GM23338 (cell line): ENCODE measurements around the gene TMIGD2. TPM values are rescaled to one million over a fixed set of nuclear protein-coding genes. Genes with fewer than 3 reads are reported as not detected.

Experiments
- ATAC-seq: fragments of 200-7000 bp; cut with Tn5 transposase; 3 replicates; pipeline ENCODE4 v1.9.1; 2020
- DNase-seq: peaks from one replicate; pipeline ENCODE4 v3.0.0-alpha.2; 2015; ENCODE audit warnings: low spot score
- H2AFZ ChIP-seq: fragments of 200-600 bp; sonication (generic); 2 replicates; pipeline ENCODE4 v1.8.0; 2016; ENCODE audit warnings: antibody characterized with exemption, mild to moderate bottlenecking, moderate library complexity
- H3F3A ChIP-seq: fragments of 200-600 bp; sonication (generic); replicated peaks from 2 replicates; pipeline ENCODE4 v1.8.0; 2017; ENCODE audit warnings: antibody characterized with exemption, mixed run types, low read depth
- H3K27ac ChIP-seq: fragments of 200-600 bp; sonication (generic); 2 replicates; pipeline ENCODE4 v1.6.1; 2016; ENCODE audit warnings: low read depth
- H3K27me3 ChIP-seq: fragments of 200-600 bp; sonication (generic); 2 replicates; pipeline ENCODE4 v1.8.0; 2016; ENCODE audit warnings: mild to moderate bottlenecking, mixed run types, moderate library complexity; ENCODE audit not compliant: insufficient read depth
- H3K36me3 ChIP-seq: fragments of 200-600 bp; sonication (generic); 2 replicates; pipeline ENCODE4 v1.8.0; 2016; ENCODE audit warnings: mild to moderate bottlenecking; ENCODE audit not compliant: insufficient read depth
- H3K4me1 ChIP-seq: fragments of 200-600 bp; sonication (generic); 2 replicates; pipeline ENCODE4 v1.8.0; 2016; ENCODE audit warnings: mild to moderate bottlenecking, moderate library complexity; ENCODE audit not compliant: insufficient read depth
- H3K4me2 ChIP-seq: fragments of 200-600 bp; sonication (generic); 2 replicates; pipeline ENCODE4 v1.7.1; 2017; ENCODE audit warnings: mixed run types
- H3K4me3 ChIP-seq: fragments of 200-600 bp; sonication (generic); 2 replicates; pipeline ENCODE4 v1.6.1; 2016; ENCODE audit warnings: mixed run types
- H3K79me2 ChIP-seq: fragments of 200-600 bp; sonication (generic); replicated peaks from 2 replicates; pipeline ENCODE4 v1.8.0; 2017; ENCODE audit warnings: mild to moderate bottlenecking; ENCODE audit not compliant: insufficient read depth
- H3K9me2 ChIP-seq: fragments of 200-600 bp; sonication (generic); 2 replicates; pipeline ENCODE4 v1.8.0; 2017; ENCODE audit not compliant: insufficient read depth
- H4K20me1 ChIP-seq: fragments of 200-600 bp; sonication (generic); replicated peaks from 2 replicates; pipeline ENCODE4 v1.8.0; 2017; ENCODE audit warnings: mild to moderate bottlenecking; ENCODE audit not compliant: insufficient read depth
- H3K27ac Mint-ChIP-seq: 2 replicates; pipeline ENCODE4 v1.8.0; 2020; ENCODE audit warnings: inconsistent platforms, mild to moderate bottlenecking, moderate library complexity, mixed read lengths
- H3K27me3 Mint-ChIP-seq: 3 replicates; pipeline ENCODE4 v1.8.0; 2022; ENCODE audit warnings: low read depth, mild to moderate bottlenecking, moderate library complexity, mixed read lengths, inconsistent platforms; ENCODE audit not compliant: insufficient read depth, poor library complexity
- H3K36me3 Mint-ChIP-seq: 3 replicates; pipeline ENCODE4 v1.8.0; 2021; ENCODE audit warnings: low read depth, mild to moderate bottlenecking, inconsistent platforms, moderate library complexity, mixed read lengths
- H3K4me1 Mint-ChIP-seq: 3 replicates; pipeline ENCODE4 v1.8.0; 2020; ENCODE audit warnings: mild to moderate bottlenecking, inconsistent platforms, mixed read lengths
- H3K4me3 Mint-ChIP-seq: 3 replicates; pipeline ENCODE4 v1.8.0; 2021; ENCODE audit warnings: moderate library complexity, mild to moderate bottlenecking, inconsistent platforms, mixed read lengths
- H3K9me3 Mint-ChIP-seq: 3 replicates; pipeline ENCODE4 v1.8.0; 2020; ENCODE audit warnings: moderate library complexity, mild to moderate bottlenecking, inconsistent platforms, mixed read lengths
- CREB1 ChIP-seq: fragments of 250-450 bp; sonication (Bioruptor Pico); IDR thresholded peaks from 2 replicates; pipeline ENCODE4 v1.5.0; 2020; ENCODE audit warnings: low read depth, mild to moderate bottlenecking, moderate library complexity
- EZH2 ChIP-seq: fragments of 200-600 bp; sonication (generic); IDR thresholded peaks from one replicate; pipeline ENCODE4 v1.8.0; 2017; ENCODE audit warnings: antibody characterized with exemption, mild to moderate bottlenecking, low read depth; ENCODE audit not compliant: unreplicated experiment
- POLR2AphosphoS5 ChIP-seq: IDR thresholded peaks from 2 replicates; pipeline ENCODE4 v1.6.1; 2016; ENCODE audit warnings: antibody characterized with exemption, low read depth
- STAT1 ChIP-seq: IDR thresholded peaks from one replicate; pipeline ENCODE4 v1.6.1; 2016; ENCODE audit warnings: antibody characterized with exemption; ENCODE audit not compliant: unreplicated experiment
- polyA plus RNA-seq: library from polyadenylated mRNA; unstranded; fragments of >200 nt; fragmentation: Nextera tagmentation; extraction: Ambion mirVana; gene quantifications from 2 replicates; pipeline ENCODE4 v1.2.1, GENCODE V29; 2016
- total RNA-seq: library from RNA; depleted of rRNA; stranded (reverse); fragments of >200 nt; shearing (Covaris generic); gene quantifications from 2 replicates; pipeline ENCODE4 v1.2.3, GENCODE V29; 2014
- TF ChIP-seq, protein P1 (sequence below): IDR thresholded peaks from 2 replicates; pipeline ENCODE4 v1.6.1; 2016; ENCODE audit warnings: antibody characterized with exemption
- TF ChIP-seq, protein P2 (sequence below): fragments of 250-450 bp; sonication (Bioruptor Pico); IDR thresholded peaks from 2 replicates; pipeline ENCODE4 v1.5.0; 2020; ENCODE audit warnings: mild to moderate bottlenecking, moderate library complexity
- TF ChIP-seq, protein P3 (sequence below): IDR thresholded peaks from one replicate; pipeline ENCODE4 v1.6.1; 2018; ENCODE audit warnings: antibody characterized with exemption; ENCODE audit not compliant: unreplicated experiment

Gene TMIGD2
- total and polyA plus RNA-seq, 2 experiments from 2014 or later, result 0.76 to 0.79 TPM

DNA sequence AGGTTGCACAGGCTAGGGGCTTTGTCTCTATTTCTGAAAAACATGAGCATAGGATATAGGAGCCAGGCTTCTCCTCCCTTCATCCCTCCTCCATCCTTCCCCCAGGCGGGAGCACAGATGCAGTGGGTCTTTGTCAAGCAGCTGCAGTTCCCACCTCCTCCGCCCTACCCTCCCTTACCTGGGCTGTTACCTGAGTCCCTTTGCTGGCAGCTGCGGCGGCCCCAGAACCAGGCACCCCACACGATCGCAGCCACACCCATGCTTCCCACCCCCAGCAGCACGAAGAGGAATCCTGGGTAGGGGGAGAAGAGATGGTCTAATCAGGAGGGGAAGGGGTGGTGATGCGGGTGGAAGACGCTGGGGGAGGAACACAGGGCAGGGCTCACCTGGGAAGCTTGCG, 7.8 kb downstream of the TMIGD2 start (continued):
- TF ChIP-seq, protein P1, sequence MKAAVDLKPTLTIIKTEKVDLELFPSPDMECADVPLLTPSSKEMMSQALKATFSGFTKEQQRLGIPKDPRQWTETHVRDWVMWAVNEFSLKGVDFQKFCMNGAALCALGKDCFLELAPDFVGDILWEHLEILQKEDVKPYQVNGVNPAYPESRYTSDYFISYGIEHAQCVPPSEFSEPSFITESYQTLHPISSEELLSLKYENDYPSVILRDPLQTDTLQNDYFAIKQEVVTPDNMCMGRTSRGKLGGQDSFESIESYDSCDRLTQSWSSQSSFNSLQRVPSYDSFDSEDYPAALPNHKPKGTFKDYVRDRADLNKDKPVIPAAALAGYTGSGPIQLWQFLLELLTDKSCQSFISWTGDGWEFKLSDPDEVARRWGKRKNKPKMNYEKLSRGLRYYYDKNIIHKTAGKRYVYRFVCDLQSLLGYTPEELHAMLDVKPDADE, result no peak
- TF ChIP-seq POLR2AphosphoS5 (no peak), STAT1 (no peak)

DNA sequence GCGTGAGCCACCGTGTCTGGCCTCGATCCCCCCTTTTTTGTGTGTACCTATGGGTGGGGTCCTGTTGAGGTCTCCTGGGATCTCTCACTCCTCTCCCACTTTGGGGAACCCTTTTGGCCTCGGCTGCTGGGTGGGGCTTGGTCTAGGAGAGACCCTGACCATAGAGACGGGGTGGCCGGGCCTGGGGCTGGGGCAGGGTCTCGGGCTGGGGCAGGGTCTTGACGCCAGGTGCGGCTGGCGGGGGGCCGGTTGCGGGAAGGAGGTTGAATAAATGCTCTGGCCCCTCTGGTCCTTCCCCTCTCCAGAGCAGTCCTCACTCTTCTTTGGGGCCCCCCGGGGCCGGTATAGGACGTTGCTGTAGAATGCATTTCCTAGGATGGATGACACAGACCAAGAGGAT, 9.7 kb downstream of the TMIGD2 start:
- no peak overlapping the region for H3K4me2 ChIP-seq
- no peak overlapping the region for H3K4me3 Mint-ChIP-seq
- no peak for DNase-seq
- no peaks in the 10 kb centered on the region for H3K27me3 ChIP-seq
- H3F3A ChIP-seq, result no peaks in the 10 kb centered on the region
- H3K9me3 Mint-ChIP-seq, result no peaks in the 10 kb centered on the region; the same call in 2 of the 3 replicates
- no peak for ATAC-seq
- no peaks in the 10 kb centered on the region for H3K9me2 ChIP-seq
- H3K27me3 Mint-ChIP-seq, result peaks cover 13% of the 10 kb centered on the region
- no peak overlapping the region for H2AFZ ChIP-seq
- H3K79me2 ChIP-seq, result no peaks in the 10 kb centered on the region
- no peak overlapping the region for H3K27ac ChIP-seq
- H3K4me1 Mint-ChIP-seq, result peaks cover 7% of the 10 kb centered on the region; the same call in 2 of the 3 replicates
- H3K36me3 ChIP-seq, result no peaks in the 10 kb centered on the region
- H4K20me1 ChIP-seq, result no peaks in the 10 kb centered on the region
- no peaks in the 10 kb centered on the region for H3K4me1 ChIP-seq
- no peak overlapping the region for H3K27ac Mint-ChIP-seq
- no peak overlapping the region for H3K4me3 ChIP-seq
- no peak for TF ChIP-seq STAT1
- no peaks in the 10 kb centered on the region for H3K36me3 Mint-ChIP-seq

DNA sequence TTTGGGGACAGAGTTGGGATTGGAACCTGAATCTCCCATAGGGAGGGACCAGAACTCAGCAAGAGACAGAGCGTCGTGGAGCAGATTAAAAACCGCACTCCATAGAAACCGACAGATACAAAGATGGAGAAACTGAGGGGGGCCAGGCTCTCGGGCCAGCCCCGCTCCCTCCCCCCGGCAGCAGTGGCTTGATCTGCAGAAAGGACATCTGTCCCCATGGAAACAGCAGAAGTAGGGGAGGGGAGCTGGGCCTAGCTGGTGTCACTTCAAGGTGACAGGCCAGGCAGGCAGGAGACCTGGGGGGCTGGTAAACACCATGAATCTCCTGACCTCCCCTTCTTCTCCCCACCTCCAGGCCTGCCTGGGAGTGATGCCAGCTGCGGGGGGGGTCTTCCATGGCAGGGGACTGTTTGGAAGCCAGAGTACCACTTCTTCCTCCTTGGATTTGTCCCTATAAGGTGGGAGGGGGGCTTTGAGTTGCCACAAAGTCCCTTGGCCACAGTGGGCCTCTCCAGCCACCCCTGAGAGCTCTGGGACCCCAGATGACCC, 10.9 kb downstream of the TMIGD2 start:
- Histone ChIP-seq H4K20me1 (no peaks in the 10 kb centered on the region), H3K4me3 (no peak overlapping the region), H2AFZ (no peak overlapping the region), H3K27ac (no peak overlapping the region), H3K79me2 (no peaks in the 10 kb centered on the region), H3K36me3 (no peaks in the 10 kb centered on the region), H3K27me3 (no peaks in the 10 kb centered on the region), H3K4me1 (no peaks in the 10 kb centered on the region), H3K9me2 (no peaks in the 10 kb centered on the region), H3F3A (no peaks in the 10 kb centered on the region), H3K4me2 (no peak overlapping the region)
- peaks cover 10% of the 10 kb centered on the region for H3K27me3 Mint-ChIP-seq
- H3K27ac Mint-ChIP-seq, result no peak overlapping the region
- ATAC-seq, result no peak
- H3K4me3 Mint-ChIP-seq, result no peak overlapping the region
- no peaks in the 10 kb centered on the region for H3K36me3 Mint-ChIP-seq
- H3K9me3 Mint-ChIP-seq, result no peaks in the 10 kb centered on the region
- peaks cover 5% of the 10 kb centered on the region; the same call in 1 of the 3 replicates for H3K4me1 Mint-ChIP-seq
- DNase-seq, result no peak
- TF ChIP-seq EZH2 (no peak), CREB1 (CRISPR knock-in tag) (no peak)
- TF ChIP-seq, protein P2, sequence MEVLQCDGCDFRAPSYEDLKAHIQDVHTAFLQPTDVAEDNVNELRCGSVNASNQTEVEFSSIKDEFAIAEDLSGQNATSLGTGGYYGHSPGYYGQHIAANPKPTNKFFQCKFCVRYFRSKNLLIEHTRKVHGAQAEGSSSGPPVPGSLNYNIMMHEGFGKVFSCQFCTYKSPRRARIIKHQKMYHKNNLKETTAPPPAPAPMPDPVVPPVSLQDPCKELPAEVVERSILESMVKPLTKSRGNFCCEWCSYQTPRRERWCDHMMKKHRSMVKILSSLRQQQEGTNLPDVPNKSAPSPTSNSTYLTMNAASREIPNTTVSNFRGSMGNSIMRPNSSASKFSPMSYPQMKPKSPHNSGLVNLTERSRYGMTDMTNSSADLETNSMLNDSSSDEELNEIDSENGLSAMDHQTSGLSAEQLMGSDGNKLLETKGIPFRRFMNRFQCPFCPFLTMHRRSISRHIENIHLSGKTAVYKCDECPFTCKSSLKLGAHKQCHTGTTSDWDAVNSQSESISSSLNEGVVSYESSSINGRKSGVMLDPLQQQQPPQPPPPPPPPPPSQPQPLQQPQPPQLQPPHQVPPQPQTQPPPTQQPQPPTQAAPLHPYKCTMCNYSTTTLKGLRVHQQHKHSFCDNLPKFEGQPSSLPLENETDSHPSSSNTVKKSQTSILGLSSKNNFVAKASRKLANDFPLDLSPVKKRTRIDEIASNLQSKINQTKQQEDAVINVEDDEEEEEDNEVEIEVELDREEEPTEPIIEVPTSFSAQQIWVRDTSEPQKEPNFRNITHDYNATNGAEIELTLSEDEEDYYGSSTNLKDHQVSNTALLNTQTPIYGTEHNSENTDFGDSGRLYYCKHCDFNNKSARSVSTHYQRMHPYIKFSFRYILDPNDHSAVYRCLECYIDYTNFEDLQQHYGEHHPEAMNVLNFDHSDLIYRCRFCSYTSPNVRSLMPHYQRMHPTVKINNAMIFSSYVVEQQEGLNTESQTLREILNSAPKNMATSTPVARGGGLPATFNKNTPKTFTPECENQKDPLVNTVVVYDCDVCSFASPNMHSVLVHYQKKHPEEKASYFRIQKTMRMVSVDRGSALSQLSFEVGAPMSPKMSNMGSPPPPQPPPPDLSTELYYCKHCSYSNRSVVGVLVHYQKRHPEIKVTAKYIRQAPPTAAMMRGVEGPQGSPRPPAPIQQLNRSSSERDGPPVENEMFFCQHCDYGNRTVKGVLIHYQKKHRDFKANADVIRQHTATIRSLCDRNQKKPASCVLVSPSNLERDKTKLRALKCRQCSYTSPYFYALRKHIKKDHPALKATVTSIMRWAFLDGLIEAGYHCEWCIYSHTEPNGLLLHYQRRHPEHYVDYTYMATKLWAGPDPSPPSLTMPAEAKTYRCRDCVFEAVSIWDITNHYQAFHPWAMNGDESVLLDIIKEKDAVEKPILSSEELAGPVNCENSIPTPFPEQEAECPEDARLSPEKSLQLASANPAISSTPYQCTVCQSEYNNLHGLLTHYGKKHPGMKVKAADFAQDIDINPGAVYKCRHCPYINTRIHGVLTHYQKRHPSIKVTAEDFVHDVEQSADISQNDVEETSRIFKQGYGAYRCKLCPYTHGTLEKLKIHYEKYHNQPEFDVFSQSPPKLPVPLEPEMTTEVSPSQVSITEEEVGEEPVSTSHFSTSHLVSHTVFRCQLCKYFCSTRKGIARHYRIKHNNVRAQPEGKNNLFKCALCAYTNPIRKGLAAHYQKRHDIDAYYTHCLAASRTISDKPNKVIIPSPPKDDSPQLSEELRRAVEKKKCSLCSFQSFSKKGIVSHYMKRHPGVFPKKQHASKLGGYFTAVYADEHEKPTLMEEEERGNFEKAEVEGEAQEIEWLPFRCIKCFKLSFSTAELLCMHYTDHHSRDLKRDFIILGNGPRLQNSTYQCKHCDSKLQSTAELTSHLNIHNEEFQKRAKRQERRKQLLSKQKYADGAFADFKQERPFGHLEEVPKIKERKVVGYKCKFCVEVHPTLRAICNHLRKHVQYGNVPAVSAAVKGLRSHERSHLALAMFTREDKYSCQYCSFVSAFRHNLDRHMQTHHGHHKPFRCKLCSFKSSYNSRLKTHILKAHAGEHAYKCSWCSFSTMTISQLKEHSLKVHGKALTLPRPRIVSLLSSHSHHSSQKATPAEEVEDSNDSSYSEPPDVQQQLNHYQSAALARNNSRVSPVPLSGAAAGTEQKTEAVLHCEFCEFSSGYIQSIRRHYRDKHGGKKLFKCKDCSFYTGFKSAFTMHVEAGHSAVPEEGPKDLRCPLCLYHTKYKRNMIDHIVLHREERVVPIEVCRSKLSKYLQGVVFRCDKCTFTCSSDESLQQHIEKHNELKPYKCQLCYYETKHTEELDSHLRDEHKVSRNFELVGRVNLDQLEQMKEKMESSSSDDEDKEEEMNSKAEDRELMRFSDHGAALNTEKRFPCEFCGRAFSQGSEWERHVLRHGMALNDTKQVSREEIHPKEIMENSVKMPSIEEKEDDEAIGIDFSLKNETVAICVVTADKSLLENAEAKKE (CRISPR knock-in tag), result no peak
- TF ChIP-seq, protein P3, sequence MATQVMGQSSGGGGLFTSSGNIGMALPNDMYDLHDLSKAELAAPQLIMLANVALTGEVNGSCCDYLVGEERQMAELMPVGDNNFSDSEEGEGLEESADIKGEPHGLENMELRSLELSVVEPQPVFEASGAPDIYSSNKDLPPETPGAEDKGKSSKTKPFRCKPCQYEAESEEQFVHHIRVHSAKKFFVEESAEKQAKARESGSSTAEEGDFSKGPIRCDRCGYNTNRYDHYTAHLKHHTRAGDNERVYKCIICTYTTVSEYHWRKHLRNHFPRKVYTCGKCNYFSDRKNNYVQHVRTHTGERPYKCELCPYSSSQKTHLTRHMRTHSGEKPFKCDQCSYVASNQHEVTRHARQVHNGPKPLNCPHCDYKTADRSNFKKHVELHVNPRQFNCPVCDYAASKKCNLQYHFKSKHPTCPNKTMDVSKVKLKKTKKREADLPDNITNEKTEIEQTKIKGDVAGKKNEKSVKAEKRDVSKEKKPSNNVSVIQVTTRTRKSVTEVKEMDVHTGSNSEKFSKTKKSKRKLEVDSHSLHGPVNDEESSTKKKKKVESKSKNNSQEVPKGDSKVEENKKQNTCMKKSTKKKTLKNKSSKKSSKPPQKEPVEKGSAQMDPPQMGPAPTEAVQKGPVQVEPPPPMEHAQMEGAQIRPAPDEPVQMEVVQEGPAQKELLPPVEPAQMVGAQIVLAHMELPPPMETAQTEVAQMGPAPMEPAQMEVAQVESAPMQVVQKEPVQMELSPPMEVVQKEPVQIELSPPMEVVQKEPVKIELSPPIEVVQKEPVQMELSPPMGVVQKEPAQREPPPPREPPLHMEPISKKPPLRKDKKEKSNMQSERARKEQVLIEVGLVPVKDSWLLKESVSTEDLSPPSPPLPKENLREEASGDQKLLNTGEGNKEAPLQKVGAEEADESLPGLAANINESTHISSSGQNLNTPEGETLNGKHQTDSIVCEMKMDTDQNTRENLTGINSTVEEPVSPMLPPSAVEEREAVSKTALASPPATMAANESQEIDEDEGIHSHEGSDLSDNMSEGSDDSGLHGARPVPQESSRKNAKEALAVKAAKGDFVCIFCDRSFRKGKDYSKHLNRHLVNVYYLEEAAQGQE, result no peak
- TF ChIP-seq, protein P1, result no peak
